Measurements from ENCODE around the gene SYT17.

The SYT17 gene

DNA sequence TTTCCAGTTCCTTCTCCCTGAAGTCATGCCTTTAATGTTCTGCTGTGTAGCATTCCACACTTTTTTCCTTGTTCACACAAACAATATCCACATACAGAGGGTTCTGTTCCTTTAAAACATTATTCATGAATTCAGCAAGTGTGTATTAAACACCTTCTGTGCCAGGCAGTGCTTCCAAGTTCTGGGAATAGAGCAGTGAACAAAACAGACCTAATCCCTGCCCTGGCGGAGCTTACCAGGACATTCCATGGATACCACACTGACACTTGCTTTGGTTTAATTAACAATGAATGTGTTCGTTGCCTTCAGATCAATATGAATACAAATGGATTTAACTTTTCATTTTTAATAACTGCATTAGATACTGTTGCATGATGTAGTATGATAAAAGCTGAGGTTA is 59.6 kb downstream of the SYT17 start:
- H3K9me3 ChIP-seq (ENCODE audit: insufficient read depth, low read depth, low read length), result peaks cover 14% of the 10 kb centered on the region
- H3K4me2 ChIP-seq (ENCODE audit: low read depth, low read length, poor library complexity, severe bottlenecking), result no peak overlapping the region
- H3K4me3 ChIP-seq (ENCODE audit: low read length, poor library complexity, severe bottlenecking), result no peak overlapping the region
- no peaks in the 10 kb centered on the region for H3K9me2 ChIP-seq (replicated peaks; ENCODE audit: low read depth, low read length)
- no peaks in the 10 kb centered on the region for H3F3A ChIP-seq (ENCODE audit: low read depth)
- no peak overlapping the region for H2AFZ ChIP-seq (ENCODE audit: low read length)
- TF ChIP-seq EZH2phosphoT487 (IDR thresholded peaks at IDR 0.05; ENCODE audit: borderline replicate concordance), result no peak
- TF ChIP-seq, protein P1, sequence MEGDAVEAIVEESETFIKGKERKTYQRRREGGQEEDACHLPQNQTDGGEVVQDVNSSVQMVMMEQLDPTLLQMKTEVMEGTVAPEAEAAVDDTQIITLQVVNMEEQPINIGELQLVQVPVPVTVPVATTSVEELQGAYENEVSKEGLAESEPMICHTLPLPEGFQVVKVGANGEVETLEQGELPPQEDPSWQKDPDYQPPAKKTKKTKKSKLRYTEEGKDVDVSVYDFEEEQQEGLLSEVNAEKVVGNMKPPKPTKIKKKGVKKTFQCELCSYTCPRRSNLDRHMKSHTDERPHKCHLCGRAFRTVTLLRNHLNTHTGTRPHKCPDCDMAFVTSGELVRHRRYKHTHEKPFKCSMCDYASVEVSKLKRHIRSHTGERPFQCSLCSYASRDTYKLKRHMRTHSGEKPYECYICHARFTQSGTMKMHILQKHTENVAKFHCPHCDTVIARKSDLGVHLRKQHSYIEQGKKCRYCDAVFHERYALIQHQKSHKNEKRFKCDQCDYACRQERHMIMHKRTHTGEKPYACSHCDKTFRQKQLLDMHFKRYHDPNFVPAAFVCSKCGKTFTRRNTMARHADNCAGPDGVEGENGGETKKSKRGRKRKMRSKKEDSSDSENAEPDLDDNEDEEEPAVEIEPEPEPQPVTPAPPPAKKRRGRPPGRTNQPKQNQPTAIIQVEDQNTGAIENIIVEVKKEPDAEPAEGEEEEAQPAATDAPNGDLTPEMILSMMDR (conservative IDR thresholded peaks at IDR 0.05; ENCODE audit: low read length), result no peak
- H3K36me3 ChIP-seq (ENCODE audit: insufficient read depth, low read length), result no peaks in the 10 kb centered on the region
- no peaks in the 10 kb centered on the region for H3K4me1 ChIP-seq (ENCODE audit: insufficient read depth, low read length, poor library complexity, severe bottlenecking)
- no peaks in the 10 kb centered on the region for H4K20me1 ChIP-seq (ENCODE audit: insufficient read depth, low read length, poor library complexity, severe bottlenecking)
- no peak overlapping the region for H3K9ac ChIP-seq (ENCODE audit: low read depth, low read length, poor library complexity, severe bottlenecking)
- no peaks in the 10 kb centered on the region for H3K79me2 ChIP-seq (ENCODE audit: insufficient read depth, low read length)
- no peaks in the 10 kb centered on the region for H3K27me3 ChIP-seq (ENCODE audit: insufficient read depth, low read length, poor library complexity, severe bottlenecking)

DNA sequence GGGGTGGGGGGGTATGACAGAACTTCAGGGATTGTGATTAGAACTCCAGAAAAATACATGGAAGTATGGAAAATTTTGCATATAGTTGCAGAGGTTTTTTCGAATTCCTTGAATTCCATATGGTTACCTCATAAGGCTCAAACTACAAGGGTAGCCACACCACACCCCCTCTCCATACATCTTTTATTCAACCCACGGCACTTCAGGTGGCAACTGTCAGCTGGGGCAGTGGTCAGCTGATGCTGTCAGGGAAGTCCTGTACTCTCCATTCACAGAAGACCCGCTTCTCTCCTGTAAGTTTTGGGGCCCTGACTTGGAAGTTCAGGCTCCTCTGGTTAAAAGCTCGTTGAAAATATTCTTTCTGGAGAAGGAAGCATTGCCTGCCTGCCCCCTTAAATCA is 60.0 kb downstream of the SYT17 start:
- no peaks in the 10 kb centered on the region for H3K79me2 ChIP-seq (ENCODE audit: insufficient read depth, low read length)
- no peak overlapping the region for H3K9ac ChIP-seq (ENCODE audit: low read depth, low read length, poor library complexity, severe bottlenecking)
- H3K9me3 ChIP-seq (ENCODE audit: insufficient read depth, low read depth, low read length), result peaks cover 14% of the 10 kb centered on the region
- no peaks in the 10 kb centered on the region for H3K36me3 ChIP-seq (ENCODE audit: insufficient read depth, low read length)
- no peaks in the 10 kb centered on the region for H3K27me3 ChIP-seq (ENCODE audit: insufficient read depth, low read length, poor library complexity, severe bottlenecking)
- no peak overlapping the region for H3K4me2 ChIP-seq (ENCODE audit: low read depth, low read length, poor library complexity, severe bottlenecking)
- H3K4me1 ChIP-seq (ENCODE audit: insufficient read depth, low read length, poor library complexity, severe bottlenecking), result no peaks in the 10 kb centered on the region
- TF ChIP-seq, protein P1 (conservative IDR thresholded peaks at IDR 0.05; ENCODE audit: low read length), result no peak
- no peak for TF ChIP-seq EZH2phosphoT487 (IDR thresholded peaks at IDR 0.05; ENCODE audit: borderline replicate concordance)
- H3K9me2 ChIP-seq (replicated peaks; ENCODE audit: low read depth, low read length), result no peaks in the 10 kb centered on the region
- H3K4me3 ChIP-seq (ENCODE audit: low read length, poor library complexity, severe bottlenecking), result no peak overlapping the region
- H2AFZ ChIP-seq (ENCODE audit: low read length), result no peak overlapping the region
- H4K20me1 ChIP-seq (ENCODE audit: insufficient read depth, low read length, poor library complexity, severe bottlenecking), result no peaks in the 10 kb centered on the region
- H3F3A ChIP-seq (ENCODE audit: low read depth), result no peaks in the 10 kb centered on the region

DNA sequence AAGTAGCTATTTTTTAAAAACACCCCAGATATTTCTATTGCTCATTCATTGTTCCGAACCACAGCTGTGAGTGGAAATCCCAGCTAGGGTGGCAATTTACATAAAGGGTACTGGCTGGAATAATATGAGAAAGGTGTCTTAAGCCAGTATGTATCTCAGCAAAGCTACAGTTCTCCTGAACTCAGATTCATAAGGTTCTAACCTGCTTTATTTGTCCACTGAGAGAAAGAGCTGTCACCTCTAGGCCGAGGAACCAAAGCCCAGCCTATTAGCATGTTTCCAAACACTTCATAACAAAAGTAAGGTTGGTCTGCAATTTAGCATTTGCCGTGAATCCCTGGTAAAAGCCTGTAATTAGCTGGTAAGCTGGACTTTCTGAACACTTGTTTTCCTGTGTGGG is 60.5 kb downstream of the SYT17 start:
- Histone ChIP-seq H2AFZ (ENCODE audit: low read length) (no peak overlapping the region), H3K79me2 (ENCODE audit: insufficient read depth, low read length) (no peaks in the 10 kb centered on the region), H3K9me3 (ENCODE audit: insufficient read depth, low read depth, low read length) (peaks cover 13% of the 10 kb centered on the region), H3F3A (ENCODE audit: low read depth) (no peaks in the 10 kb centered on the region), H3K4me2 (ENCODE audit: low read depth, low read length, poor library complexity, severe bottlenecking) (no peak overlapping the region), H3K9ac (ENCODE audit: low read depth, low read length, poor library complexity, severe bottlenecking) (no peak overlapping the region), H3K36me3 (ENCODE audit: insufficient read depth, low read length) (no peaks in the 10 kb centered on the region), H4K20me1 (ENCODE audit: insufficient read depth, low read length, poor library complexity, severe bottlenecking) (no peaks in the 10 kb centered on the region), H3K27me3 (ENCODE audit: insufficient read depth, low read length, poor library complexity, severe bottlenecking) (no peaks in the 10 kb centered on the region), H3K9me2 (replicated peaks; ENCODE audit: low read depth, low read length) (no peaks in the 10 kb centered on the region), H3K4me1 (ENCODE audit: insufficient read depth, low read length, poor library complexity, severe bottlenecking) (no peaks in the 10 kb centered on the region), H3K4me3 (ENCODE audit: low read length, poor library complexity, severe bottlenecking) (no peak overlapping the region)
- TF ChIP-seq EZH2phosphoT487 (IDR thresholded peaks at IDR 0.05; ENCODE audit: borderline replicate concordance), result no peak

DNA sequence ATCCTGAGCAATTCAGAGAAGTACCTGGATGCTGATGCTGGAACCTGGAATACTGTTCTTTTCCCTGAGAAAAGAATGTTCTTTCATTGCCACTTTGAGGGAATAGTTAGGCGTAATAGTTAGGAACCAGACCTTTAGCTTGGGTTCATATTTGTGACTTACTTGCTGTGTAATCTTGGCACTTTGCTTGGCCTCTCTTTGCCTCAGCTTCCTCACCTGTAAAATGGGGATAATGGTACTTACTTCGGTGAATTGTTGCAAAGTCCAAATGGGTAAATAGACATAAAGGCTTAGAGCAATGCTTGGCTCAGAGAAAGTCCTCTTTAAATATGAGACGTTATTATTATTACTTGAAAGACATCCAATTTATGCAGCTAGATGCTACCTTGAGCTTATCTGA is 62.5 kb downstream of the SYT17 start:
- no peaks in the 10 kb centered on the region for H3K9me2 ChIP-seq (replicated peaks; ENCODE audit: low read depth, low read length)
- H2AFZ ChIP-seq (ENCODE audit: low read length), result no peak overlapping the region
- H3K27me3 ChIP-seq (ENCODE audit: insufficient read depth, low read length, poor library complexity, severe bottlenecking), result no peaks in the 10 kb centered on the region
- H3K9me3 ChIP-seq (ENCODE audit: insufficient read depth, low read depth, low read length), result peaks cover 16% of the 10 kb centered on the region; the same call in 1 of the 2 replicates
- no peaks in the 10 kb centered on the region for H3K4me1 ChIP-seq (ENCODE audit: insufficient read depth, low read length, poor library complexity, severe bottlenecking)
- H3K9ac ChIP-seq (ENCODE audit: low read depth, low read length, poor library complexity, severe bottlenecking), result no peak overlapping the region
- H4K20me1 ChIP-seq (ENCODE audit: insufficient read depth, low read length, poor library complexity, severe bottlenecking), result no peaks in the 10 kb centered on the region
- H3K79me2 ChIP-seq (ENCODE audit: insufficient read depth, low read length), result no peaks in the 10 kb centered on the region
- H3K36me3 ChIP-seq (ENCODE audit: insufficient read depth, low read length), result no peaks in the 10 kb centered on the region
- no peak overlapping the region for H3K4me3 ChIP-seq (ENCODE audit: low read length, poor library complexity, severe bottlenecking)
- no peaks in the 10 kb centered on the region for H3F3A ChIP-seq (ENCODE audit: low read depth)
- TF ChIP-seq EZH2phosphoT487 (IDR thresholded peaks at IDR 0.05; ENCODE audit: borderline replicate concordance), result no peak
- TF ChIP-seq, protein P1 (conservative IDR thresholded peaks at IDR 0.05; ENCODE audit: low read length), result no peak
- H3K4me2 ChIP-seq (ENCODE audit: low read depth, low read length, poor library complexity, severe bottlenecking), result no peak overlapping the region

Measured in Loucy (cell line).